Pancreas (tissue), 10 donors: ENCODE measurements around the gene NCK1. TPM values are rescaled to one million over a fixed set of nuclear protein-coding genes. Genes with fewer than 3 reads are reported as not detected.
"Not testable (repeated sequence)": the region's sequence is repeated elsewhere in the genome, so short reads cannot be mapped to it uniquely, and the experiment has no call there.

Experiments used
- ATAC-seq, 4 donors: fragments of 200-7000 bp; cut with Tn5 transposase; one replicate each; pipeline versions ENCODE4 v1.8.0 to v1.9.1; 2020; ENCODE audit warnings: mild to moderate bottlenecking in 4 of 4, moderate library complexity in 4 of 4
- DNase-seq, 6 donors: peaks; one replicate each; pipeline ENCODE4 v3.0.0-alpha.2; 2020
- FAIRE-seq: peaks from 2 replicates; lab custom pipeline; 2012; peaks lifted over from hg19 to GRCh38; lab: Jason Lieb, UNC
- H3K27ac ChIP-seq, 4 donors: fragments of 200-600 bp; sonication (generic); 1 replicate in 3 of 4; 2 replicates in 1 of 4; pipeline versions ENCODE4 v1.5.0 to v1.8.0; 2020
- H3K27me3 ChIP-seq, 4 donors: fragments of 200-600 bp; one replicate each; pipeline ENCODE4 v1.8.0; 2021
- H3K36me3 ChIP-seq, 3 donors: fragments of 200-600 bp; sonication (generic) in 1 of 3; one replicate each; pipeline versions ENCODE4 v1.5.0 to v1.8.0; 2020 to 2021
- H3K4me1 ChIP-seq, 3 donors: fragments of 200-600 bp; one replicate each; pipeline ENCODE4 v1.8.0; 2021
- H3K4me3 ChIP-seq, 4 donors: fragments of 200-600 bp; sonication (generic) in 2 of 4; one replicate each; pipeline versions ENCODE4 v1.5.0 to v1.8.0; 2020 to 2021
- H3K9me3 ChIP-seq, 4 donors: fragments of 200-600 bp; one replicate each; pipeline ENCODE4 v1.8.0; 2021
- WGBS, 2 donors: extraction: QIAGEN DNeasy Blood & Tissue Kit; methylation state at CpG; one replicate each; pipeline ENCODE4 v1.1.7; 2013; 5-methylcytosine and 5-hydroxymethylcytosine counted together
- intact Hi-C, 3 donors: fragments of 100-400 bp; cut with DNase I; formaldehyde crosslinking; loops; one replicate each; pipeline versions ENCODE4 v1.11.1 to v1.14.2; 2022
- polyA plus RNA-seq, 2 donors: library from polyadenylated mRNA; stranded (reverse); fragments of 200-250 nt; gene quantifications; one replicate each; pipeline ENCODE4 v1.2.3, GENCODE V29; 2013
- total RNA-seq, 6 donors: library from RNA; stranded (reverse); fragmentation: NEBNext Ultra II Directional in 4 of 6; extraction: Animal tissue kit (Norgen Biotek cat#: 25700) in 4 of 6; gene quantifications; one replicate each; pipeline versions ENCODE4 v1.2.1 to v1.2.4, GENCODE V29; 2021 to 2023
- TF ChIP-seq, protein P1 (sequence below), 4 donors: fragments of 200-600 bp; sonication (generic) in 3 of 4; IDR thresholded peaks; one replicate each; pipeline versions ENCODE4 v1.5.0 to v1.8.0; 2021; ENCODE audit warnings: antibody characterized with exemption in 4 of 4
- donor health status: healthy with polysubstance abuse.
- donor health status: DM: no; HTN: no; CAD: no; lungs with moderate emphysema.
- donor health status: DM: no; HTN: no; CAD: no.
- donor health status: control.
- donor health status: control.
- donor health status: Bipolar disorder and iron deficiency.
- donor health status: DM: yes; HTN: yes; CAD: no.
- donor health status: DM: no; HTN: no; CAD: no.
- donor health status: DM: no; HTN: no; CAD: no.
- donor health status: DM: yes; HTN: yes; CAD: no.

Gene NCK1
- total and polyA plus RNA-seq, 8 donors = 5.4 to 28.3 (median 10.8) TPM

DNA sequence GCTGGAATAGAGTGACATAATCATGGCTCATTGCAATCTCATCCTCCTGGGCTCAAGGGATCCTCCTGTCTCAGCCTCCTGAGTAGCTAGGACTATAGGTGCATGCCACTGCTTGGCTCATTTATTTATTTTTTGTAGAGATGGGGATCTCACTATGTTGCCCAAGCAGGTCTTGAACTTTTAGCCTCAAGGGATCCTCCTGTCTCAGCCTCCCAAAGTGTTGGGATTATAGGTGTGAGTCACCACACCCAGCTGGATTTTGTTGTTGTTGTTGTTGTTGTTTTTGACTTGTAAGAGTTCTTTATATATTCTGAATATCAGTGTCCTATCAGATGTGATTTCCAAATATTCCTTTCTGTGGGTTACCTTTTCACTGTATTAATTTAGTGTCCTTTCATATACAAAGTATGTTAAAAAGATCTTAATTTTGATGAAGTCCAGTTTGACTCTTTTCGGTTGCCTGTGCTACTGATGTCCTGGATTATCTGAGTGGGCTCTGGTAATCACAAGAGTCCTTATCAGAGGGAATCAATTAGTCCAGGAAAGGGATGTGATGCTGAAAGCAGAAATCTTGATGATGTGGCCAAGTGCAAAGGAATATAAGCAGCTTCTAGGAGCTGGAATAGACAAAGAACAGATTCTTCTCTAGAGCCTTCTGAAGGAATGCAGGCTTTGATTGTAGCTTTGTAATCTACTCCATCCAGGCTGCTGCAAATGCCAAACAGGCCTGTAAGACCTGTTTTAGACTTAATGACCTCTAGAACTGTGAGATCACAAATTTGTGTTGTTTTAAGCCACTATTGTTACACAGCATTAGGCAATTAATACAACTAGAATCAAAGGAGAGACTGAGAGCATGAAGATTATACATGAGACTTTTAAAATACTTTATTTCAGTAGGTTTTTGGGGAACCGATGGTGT is 30.2 kb downstream of the NCK1 start:
- ATAC-seq (no peak), DNase-seq (no peak), FAIRE-seq (no peak)
- H3K27ac ChIP-seq = no peak overlapping the region
- 48 to 50% methylated on average over 2 of the region's 2 CpGs for WGBS, 2 donors
- intact Hi-C loops = no loop called here
- H3K9me3 ChIP-seq = no peaks in the 10 kb centered on the region
- peaks cover 0 to 16% (median 9%) of the 10 kb centered on the region in 3 donors for H3K4me1 ChIP-seq
- H3K36me3 ChIP-seq = no peaks in the 10 kb centered on the region
- TF ChIP-seq, protein P1, sequence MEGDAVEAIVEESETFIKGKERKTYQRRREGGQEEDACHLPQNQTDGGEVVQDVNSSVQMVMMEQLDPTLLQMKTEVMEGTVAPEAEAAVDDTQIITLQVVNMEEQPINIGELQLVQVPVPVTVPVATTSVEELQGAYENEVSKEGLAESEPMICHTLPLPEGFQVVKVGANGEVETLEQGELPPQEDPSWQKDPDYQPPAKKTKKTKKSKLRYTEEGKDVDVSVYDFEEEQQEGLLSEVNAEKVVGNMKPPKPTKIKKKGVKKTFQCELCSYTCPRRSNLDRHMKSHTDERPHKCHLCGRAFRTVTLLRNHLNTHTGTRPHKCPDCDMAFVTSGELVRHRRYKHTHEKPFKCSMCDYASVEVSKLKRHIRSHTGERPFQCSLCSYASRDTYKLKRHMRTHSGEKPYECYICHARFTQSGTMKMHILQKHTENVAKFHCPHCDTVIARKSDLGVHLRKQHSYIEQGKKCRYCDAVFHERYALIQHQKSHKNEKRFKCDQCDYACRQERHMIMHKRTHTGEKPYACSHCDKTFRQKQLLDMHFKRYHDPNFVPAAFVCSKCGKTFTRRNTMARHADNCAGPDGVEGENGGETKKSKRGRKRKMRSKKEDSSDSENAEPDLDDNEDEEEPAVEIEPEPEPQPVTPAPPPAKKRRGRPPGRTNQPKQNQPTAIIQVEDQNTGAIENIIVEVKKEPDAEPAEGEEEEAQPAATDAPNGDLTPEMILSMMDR (IDR thresholded peaks at IDR 0.05) = no peak
- no peaks in the 10 kb centered on the region for H3K27me3 ChIP-seq
- H3K4me3 ChIP-seq = no peak overlapping the region

DNA sequence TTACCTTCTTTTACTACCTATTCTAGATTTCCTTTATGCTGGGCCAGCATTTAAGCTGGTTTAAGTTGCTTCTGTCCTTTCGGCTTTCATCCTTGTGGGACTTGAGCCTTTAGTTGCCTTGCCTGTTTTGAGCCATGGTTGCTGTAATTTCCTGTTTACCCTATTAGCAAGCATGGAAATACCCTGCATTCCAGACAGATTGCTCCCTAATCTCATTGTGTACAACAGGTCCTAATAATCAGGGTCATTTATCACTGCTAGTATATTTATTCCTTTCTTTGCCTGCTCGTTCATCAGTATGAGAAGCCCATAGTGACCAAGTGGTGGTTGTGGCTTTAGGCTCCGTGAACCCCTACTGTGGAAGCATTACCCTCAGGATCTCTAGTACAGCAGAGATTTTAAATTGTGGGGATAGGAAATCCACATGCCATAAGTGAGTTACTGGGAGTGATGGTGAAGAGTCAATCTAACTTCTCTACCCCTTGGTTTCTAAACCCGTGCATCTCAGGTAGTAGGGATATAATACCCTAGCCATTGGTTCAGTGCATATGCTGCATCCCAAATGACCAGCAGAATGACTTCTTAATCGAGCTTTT is 31.9 kb downstream of the NCK1 start:
- intact Hi-C loops = no loop called here
- 52 to 53% methylated on average over 5 of the region's 5 CpGs for WGBS, 2 donors
- ATAC-seq (peak in 3 of 4 donors; percentile 68 to 93 (median 78)), DNase-seq (no peak), FAIRE-seq (no peak)
- H3K36me3 ChIP-seq = no peaks in the 10 kb centered on the region
- H3K4me1 ChIP-seq = peaks cover 0 to 16% (median 12%) of the 10 kb centered on the region in 3 donors
- H3K27me3 ChIP-seq = no peaks in the 10 kb centered on the region
- H3K4me3 ChIP-seq = no peak overlapping the region
- TF ChIP-seq, protein P1 (IDR thresholded peaks at IDR 0.05) = no peak
- no peaks in the 10 kb centered on the region for H3K9me3 ChIP-seq
- H3K27ac ChIP-seq = peak overlapping the region in 2 of 4 donors; percentile 3 to 52

DNA sequence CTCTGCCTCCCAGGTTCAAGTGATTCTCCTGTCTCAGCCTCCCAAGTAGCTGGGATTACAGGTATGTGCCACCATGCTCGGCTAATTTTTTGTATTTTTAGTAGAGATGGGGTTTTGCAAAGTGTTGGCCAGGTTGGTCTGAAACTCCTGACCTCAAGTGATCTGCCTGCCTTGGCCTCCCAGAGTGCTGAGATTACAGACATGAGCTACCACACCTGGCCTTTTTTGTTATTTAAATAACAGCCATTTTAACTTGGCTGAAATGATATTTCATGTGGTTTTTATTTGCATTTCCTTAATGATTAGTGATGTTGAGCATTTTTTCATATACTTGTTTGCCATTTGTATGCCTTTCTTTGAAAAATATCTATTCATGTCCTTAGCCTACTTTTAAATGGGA is 35.2 kb downstream of the NCK1 start:
- H3K27me3 ChIP-seq, DNase-seq, FAIRE-seq, H3K4me3 ChIP-seq, H3K9me3 ChIP-seq, ATAC-seq, intact Hi-C loops, H3K27ac ChIP-seq, H3K36me3 ChIP-seq: not testable (repeated sequence)
- 83 to 96% methylated on average over 1 of the region's 1 CpG for WGBS, 2 donors
- H3K4me1 ChIP-seq = peaks cover 0 to 16% (median 12%) of the 10 kb centered on the region in 3 donors

DNA sequence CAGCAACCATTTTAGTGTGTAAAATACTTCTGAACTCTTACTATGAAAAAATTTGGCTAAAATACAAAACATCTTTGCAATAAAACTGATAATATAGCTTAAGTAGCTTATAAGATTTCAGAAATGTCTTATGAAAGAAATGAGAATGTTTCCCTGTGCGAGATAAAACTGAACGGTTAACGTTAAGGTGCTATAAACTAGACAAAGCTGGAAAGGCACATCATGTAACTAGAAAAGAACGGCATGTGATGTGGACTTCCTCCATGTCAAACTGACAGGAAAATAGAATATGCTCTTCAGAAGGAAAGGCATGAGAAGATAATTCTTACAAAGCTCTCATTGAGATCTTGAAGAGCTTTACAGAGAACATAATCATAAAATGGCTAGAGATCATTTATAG is 36.5 kb downstream of the NCK1 start:
- FAIRE-seq (no peak), ATAC-seq (no peak), DNase-seq (no peak)
- no peaks in the 10 kb centered on the region for H3K36me3 ChIP-seq
- intact Hi-C loops = no loop called here
- no peaks in the 10 kb centered on the region for H3K27me3 ChIP-seq
- no peak overlapping the region for H3K27ac ChIP-seq
- H3K4me3 ChIP-seq = no peak overlapping the region
- WGBS, 2 donors = 86 to 87% methylated on average over 4 of the region's 4 CpGs
- H3K9me3 ChIP-seq = no peaks in the 10 kb centered on the region
- peaks cover 0 to 14% (median 9%) of the 10 kb centered on the region in 3 donors for H3K4me1 ChIP-seq
- TF ChIP-seq, protein P1 (IDR thresholded peaks at IDR 0.05) = no peak

DNA sequence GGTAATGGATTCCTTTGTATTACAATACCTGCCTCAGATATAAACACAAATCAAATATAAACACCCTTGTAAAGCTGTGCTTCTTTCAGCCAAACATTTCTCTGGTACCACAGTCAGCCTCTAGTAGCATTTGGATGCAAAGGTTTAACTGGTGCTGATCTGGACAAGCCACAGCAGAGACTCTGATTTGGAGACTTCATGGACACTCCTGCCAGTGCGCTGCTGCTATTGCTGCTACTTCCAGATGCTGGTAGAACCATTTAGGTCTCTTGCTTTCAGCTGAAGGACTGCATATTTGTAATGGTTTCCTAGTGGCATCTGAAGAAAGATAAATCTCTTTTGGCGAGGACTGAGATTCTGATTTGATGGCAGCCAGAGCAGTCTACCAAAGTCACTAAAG is 36.9 kb downstream of the NCK1 start:
- Histone ChIP-seq H3K27me3 (no peaks in the 10 kb centered on the region), H3K27ac (no peak overlapping the region), H3K36me3 (no peaks in the 10 kb centered on the region), H3K9me3 (no peaks in the 10 kb centered on the region), H3K4me3 (no peak overlapping the region), H3K4me1 (peaks cover 0 to 10% (median 4%) of the 10 kb centered on the region in 3 donors)
- TF ChIP-seq, protein P1 (IDR thresholded peaks at IDR 0.05) = no peak
- intact Hi-C loops = no loop called here
- no peak for ATAC-seq
- DNase-seq = no peak
- 92% methylated on average over 2 of the region's 2 CpGs for WGBS, 2 donors
- FAIRE-seq = no peak
